COLO668 (cell line): ENCODE results near the gene RASSF1.
"Not testable (repeated sequence)": the region's sequence is repeated elsewhere in the genome, so short reads cannot be mapped to it uniquely, and the experiment has no call there.

Source experiments
- DNase-seq: peaks from one replicate; lab custom pipeline; 2025; ENCODE audit not compliant: unreplicated experiment; lab: John Stamatoyannopoulos, UW

Gene RASSF1

DNA sequence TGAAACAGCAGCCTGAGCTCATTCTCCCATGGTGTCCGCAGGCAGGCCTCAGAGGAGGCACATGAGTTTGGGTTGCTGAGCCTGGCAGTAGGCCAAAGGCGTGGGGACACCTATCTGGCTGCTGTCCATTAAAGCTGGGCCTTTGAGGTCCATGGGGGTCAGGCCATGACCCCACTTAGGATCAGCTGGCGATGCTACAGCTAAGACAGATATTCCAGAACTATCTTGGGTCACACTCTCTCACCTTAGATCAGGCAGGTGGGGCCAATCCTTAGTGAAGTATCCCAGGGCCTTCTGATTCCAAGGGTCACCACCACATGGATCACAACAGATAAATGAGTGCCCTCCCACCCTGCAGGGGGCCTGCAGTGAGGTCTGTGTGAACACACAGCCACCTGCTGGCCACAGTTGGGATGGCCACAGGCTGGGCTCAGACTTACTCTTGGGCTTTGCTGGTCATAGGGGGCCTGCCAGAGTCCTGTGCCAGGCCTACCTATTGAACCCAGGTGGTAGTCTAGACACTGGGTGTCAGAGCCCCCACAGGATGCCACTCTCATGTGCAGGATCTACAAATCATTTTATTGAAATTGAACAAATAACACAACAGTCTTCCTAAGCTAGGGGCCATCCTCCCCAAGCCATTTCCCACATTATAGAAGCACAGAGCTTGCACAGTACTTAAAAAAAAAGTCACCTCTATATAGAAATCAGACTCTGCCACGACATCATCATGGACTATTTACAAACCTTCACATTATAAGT lies 16.1 kb downstream of the RASSF1 start:
- DNase-seq: peak; percentile 65

DNA sequence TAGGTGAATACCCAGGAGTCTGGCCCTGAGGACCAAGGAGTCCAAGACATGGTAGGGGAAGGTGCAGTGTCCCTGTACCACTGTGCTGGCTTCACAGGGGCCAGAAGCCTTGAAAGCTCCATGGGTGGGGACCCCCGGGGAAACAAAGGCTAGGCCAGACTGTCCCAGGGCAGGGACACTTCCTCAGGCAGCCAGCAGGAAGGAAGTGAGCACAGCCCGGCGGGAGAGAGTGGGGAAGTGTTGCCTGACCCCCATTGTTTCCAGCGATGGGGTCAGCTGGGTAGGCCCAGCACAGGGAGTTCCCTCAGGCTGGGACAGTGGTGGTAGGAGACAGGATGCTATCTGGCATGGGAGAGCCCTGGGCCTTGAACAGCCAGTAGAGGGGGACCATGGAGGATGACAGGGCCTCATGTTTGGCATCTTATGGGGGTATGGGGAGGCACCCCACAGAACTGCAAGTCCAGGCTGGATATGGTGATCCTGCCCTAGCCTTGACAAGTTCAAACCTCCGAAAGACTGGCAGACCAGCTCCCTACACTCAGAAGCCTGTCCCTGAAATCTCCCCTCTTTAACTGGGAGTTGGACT lies 16.9 kb downstream of the RASSF1 start:
- DNase-seq: no peak

DNA sequence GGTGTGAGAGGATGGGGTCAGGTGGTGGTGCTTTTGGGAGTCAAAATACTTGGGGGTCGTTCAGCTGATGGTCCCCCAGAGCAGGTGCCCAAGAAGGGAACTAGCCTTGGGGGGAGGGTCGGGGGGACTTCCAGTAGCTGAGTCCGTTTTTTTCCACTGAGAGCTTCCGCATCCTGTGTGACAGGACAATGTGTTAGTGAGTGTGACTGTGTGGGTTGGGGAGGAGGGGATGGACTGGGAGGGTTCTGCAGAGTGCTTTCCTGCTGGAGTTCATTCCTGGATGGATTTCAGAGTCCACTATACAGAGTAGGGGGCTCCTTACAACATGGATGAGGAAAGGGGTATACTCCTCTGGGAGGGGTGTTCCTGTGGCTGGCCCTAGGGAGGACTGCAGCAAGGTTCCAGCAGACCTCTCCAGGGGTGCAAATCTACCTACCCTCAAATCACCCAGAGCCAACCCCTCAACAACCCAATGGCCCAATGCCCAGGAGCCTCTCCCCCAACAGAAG lies 17.5 kb downstream of the RASSF1 start:
- peak; percentile 60 for DNase-seq

DNA sequence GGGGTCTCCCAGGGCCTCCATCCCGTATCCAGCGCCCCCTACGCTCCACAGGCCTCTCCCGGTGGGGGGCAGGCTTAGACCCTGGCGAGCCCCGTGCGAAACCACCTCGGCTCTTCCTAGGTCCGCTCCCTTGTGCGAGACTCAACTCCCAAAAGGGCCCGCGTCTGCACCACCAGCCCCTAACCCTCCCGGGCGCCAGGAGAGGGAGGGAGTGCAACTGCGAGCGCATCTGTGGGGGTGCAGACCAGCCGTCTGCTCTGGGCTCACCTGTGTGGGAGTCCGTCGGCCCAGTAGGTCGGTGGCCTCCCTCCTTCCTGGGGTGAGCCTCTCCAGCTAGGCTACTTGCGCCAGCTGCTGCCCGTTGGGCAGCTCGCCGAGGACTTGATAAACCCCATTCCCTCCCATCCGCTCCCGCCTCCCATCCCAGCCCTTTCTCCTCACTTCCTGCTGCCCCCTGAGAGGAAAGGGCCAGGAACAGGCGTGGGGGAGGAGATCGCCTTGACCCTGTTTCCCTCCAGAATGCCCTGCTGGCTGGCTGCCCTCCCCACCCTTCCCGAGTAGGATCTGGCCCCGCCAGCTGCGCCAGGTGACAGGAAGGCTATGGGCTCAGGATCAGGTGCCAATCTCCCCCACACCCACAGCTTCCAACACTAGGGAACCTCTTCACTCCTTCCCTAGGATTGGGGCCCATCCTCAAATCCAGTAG lies 18.1 kb downstream of the RASSF1 start, which contains the start of gene HYAL2:
Gene HYAL2, minus strand, starts transcription at position 360 of the 706 bp plus-strand sequence. CDS start 2,256 bp downstream, outside the sequence.
- DNase-seq: peak; percentile 78

DNA sequence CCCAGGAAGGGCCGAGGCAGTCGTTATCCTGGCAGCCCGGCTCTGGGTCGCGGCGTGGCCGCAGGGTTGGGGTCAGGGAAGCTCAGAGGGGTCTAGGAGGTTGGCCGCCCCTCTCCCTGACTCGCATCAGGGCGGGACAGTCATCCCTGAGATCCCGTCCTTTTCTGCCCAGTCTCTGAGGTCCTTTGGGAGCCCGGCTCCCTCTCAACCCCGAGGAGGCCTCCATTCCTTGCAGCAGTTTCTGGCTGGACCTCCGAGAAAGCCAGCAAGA lies 18.6 kb downstream of the RASSF1 start:
- DNase-seq: no peak

DNA sequence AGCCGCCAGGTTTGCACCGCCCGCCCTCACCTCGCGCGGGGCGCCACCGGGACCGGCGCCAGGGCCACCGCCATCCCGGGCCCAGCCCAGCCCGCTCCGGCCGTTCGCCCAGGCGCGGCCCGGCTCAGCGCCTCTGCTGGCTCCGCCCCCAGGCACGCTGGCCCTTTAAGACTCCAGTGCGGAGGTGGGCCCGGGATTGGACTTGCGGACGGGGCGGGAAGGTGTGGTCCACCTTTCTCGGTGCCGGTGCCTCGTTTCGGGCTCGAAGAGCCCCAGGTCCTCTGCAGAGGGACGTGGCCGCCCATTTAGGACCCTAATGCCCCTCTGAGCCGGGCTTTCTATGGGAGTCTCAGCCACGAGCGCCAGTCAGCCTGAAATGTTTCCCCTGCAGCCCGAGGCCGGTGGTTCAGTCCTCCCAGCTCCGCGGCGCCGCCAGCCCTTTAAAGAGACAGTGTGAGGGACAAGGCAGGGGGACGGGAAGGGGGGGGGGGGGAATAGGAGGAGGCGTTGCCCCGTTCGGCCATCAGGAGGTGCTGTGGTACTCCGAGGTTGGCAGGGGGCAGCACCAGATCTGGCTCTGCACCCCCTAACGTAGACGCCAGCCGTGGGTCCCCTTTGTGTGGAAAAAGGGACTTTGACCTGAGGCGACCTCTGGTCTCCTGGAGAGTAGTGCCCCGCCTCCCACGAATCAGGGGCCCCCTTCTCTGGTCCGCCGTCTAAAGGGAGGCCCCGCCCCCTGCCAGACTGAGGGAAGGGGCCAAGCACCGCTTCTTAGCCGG lies 19.1 kb downstream of the RASSF1 start:
- peak; percentile 86 for DNase-seq

DNA sequence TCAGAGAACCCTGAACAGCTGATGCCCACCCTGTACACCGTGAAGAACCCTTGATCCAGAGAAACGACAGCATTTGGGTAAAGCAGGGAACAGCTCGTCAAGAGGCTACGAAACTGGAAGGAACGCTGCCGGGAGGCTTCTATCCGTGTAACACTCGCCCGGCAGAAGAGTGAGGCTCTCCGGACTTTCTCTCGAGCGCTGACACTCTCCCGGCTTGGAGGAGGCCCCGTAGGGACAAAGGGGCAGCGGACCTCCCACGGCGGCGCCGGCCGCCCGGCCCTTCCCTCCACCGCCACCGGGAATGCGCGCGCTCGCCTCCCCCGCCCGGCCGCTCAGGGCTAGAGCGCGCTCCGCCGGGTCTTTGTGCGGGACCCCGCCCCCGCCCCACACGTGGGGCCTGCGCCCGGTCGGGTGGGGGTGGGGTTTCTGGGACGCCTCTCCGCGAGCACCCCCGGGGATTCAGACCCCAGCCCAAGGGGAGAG lies 19.7 kb downstream of the RASSF1 start:
- peak; percentile 66 for DNase-seq

DNA sequence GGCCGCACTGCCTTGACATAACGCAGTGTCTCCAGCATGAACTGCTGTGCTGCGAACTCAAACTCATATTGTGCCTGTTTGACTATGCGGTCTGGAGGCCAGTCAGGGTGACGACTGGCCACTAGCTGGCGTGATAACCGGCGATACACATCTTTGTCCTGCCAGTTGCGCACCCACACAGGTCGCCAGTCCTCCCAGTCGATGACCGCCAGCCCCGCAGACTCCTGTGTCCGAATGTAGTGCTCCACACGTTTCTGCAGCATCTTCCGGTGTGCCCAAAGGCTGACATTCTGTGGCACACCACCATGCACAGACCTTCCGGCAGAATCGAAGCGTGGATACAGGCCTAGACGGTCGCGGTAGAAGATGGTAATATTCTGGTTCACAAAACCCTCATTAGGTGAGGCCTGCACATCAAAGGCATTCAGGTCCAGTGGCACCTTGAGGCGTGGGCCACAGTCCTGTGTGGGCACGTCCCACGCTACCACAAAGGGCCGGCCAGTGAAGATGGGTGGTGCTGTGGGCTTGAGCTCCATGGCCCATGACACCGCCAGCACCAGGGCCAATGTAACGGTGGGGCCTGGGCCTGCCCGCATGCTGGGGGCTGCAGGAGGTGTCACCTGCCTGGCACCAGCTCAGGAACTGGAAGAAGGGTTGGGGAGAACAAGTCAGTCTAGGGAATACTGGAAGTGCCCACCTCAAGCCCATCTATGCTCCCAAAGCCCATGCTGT lies 20.6 kb downstream of the RASSF1 start:
- DNase-seq: no peak

DNA sequence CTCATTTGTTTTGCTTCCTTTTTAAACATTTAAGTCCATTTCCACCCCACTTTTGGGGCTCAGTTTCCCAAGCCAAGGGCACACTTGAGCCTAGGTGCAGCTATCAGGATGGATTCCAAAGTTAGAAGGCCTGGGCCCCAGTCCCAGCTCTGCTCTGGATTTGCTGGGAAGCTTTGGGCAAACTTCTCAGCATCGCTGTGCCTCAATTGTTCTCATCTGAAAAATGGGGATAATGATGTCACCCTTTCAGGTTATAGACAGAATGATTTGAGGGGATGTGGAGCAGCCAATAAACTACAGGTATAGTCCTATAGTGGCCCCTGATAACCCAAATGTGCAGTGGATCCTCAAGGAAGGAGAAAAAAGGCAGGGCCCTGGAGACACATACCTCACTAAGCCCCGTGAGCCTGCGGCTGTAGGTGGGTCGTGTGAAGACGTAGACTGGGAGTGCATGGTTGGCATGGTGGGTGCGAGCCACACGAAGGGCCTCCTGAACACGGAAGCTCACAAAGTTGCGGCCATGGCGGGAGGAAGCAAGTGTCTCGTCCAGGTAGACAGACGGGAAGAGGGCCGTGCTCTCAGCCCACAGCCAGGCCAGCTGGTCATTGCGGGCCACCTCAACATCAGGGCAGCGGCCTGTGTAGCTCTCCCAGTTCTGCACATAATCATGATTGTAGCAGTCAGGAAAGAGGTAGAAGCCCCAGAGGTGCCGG lies 21.3 kb downstream of the RASSF1 start:
- DNase-seq: no peak

DNA sequence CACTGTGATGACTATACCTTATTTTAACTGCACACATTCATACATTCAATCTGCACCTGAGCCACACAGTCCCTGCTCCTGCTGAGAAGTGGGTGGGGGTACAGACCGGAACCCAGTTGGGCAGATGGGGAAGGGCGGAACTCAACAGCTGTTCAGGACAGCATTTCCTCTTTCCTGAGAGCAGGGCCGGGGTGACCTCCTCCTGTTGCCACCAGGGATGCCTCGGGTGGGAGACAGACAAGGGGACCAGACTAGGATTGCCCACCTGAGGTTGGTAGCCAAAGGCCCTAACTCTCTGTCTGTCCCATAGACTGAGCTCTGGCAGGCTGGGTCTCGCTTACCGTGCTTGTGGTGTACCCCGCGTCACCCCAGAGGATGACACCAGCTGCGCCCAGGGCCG lies 22.0 kb downstream of the RASSF1 start:
- DNase-seq: no peak

DNA sequence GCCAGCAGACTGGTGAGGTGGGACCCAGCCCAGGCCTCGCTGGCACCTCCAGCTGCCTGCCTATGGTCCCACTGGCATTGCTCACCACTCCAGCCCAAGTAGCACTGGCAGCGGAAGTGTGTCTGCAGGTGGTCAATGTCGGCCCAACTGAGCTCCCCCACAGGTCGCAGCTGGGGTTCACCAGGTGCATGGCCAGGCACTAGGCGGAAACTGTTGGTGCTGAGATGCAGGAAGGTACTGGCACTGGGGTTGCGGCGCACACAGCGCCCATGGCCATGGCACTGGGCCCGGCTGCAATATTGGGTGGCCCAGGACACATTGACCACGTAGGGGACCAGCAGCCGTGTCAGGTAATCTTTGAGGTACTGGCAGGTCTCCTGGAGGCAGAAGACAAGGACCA lies 22.5 kb downstream of the RASSF1 start:
- no peak for DNase-seq

DNA sequence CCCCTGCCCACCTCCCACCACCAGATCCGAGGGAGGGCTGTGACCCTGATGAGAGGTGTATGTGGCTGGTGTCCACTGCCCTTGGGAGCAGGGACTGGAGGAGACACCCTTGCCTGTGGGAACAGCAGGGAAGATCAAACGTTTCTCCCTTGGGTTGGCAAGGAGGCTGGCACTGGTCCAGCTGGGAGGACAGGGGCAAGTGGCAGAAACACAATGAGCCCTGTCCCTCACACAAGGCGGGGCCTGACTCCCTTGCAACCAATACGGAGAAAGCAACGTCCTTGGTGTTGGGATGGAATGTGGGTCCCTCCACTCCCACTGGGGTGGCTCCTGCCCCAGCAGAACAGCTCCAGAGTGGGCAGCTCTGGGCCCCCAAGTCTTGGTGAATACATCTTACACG lies 23.3 kb downstream of the RASSF1 start:
- DNase-seq: peak; percentile 15

DNA sequence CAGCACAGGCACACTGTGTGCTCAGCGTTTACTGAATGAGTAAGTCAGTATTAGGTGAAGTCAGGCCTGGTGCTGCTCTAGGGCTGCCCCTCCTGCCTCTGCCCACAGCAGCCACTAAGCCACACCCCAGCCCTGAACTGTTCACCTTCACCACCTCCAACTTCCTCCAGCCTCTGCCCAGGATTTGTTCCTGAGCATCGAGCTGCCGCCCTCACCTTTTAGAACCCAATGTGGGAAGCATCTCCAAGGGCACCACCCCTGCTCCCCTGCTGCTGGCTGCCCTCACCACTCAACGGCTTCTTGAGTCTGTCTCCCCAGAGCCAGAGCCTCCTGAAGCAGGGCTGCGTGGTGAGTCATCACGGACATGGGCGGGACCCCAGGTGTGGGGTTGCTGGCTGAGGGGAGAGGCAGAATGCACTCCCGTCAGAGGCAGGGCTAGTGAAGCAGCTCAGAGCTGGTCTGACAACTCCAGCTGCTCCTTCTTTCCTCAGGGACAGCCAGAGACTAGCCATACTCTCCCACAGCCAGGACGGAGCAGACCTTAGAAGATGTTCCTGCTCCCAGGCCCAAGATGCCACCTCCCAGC lies 23.9 kb downstream of the RASSF1 start:
- DNase-seq: peak; percentile 32

DNA sequence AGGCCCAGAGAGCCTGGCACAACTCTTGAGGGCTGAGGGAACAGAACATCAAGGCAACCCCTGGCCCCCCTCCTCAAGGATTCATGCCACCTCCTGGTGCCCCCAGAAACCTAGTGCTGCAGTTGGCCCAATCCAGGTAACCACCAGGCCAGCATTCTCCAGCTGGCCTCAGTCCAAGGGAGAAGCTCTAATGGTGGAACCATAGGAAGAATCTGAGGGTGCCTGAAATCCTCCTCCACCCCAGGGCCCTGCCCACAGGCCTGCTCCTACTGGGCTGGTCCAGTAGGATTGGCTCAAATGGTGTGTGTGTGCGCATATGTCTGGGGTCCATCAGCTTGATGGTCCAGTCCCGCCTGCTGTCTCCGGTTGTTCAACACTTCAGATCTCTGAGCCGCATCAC lies 25.8 kb downstream of the RASSF1 start:
- no peak for DNase-seq

DNA sequence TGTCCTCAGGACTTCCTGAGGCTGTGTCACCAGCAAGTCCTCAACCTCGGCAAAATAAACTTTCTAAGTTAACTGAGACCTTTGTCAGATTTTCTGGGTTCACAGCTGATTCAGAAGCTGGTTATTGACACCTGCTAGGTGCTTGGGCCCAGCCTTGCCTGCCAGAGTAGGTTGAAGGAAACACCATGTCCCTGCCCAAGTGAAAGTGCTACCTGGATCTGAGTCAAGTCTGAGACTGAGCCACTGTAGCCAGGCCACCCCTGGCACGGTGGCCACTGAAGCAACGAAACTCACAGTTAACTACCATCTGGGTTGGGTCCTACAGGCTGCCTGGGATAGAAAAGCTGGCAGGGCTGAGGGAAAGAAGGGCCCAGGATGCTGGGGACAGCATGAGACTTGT lies 26.3 kb downstream of the RASSF1 start:
- DNase-seq: no peak

DNA sequence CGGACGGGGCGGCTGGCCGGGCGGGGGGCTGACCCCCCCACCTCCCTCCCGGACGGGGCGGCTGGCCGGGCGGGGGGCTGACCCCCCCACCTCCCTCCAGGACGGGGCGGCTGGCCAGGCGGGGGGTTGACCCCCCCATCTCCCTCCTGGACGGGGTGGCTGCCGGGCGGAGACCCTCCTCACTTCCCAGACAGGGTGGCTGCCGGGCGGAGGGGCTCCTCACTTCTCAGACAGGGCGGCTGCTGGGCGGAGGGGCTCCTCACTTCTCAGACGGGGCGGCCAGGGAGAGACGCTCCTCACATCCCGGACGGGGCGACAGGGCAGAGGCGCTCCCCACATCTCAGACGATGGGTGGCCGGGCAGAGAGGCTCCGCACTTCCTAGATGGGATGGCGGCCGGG lies 28.6 kb downstream of the RASSF1 start:
- not testable (repeated sequence) for DNase-seq

DNA sequence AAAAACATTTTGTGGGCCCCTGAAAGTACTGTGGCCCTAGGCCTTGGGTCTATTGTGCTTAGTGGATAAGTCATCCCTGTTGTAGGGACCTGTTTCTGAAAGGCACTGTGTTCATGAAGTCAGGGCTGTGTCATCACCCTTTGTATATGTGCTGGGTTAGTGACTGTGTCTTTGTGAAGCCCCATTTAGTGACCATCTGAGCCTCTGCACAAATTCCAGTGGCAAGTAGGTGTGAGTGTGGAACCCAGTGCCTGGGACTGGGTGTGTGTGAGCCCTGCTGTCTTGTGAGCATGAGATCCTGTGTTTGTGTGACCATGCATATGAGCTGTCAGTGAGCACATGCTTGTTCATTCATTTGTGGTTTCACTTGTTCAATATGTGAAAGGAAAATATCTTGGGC lies 36.0 kb downstream of the RASSF1 start:
- no peak for DNase-seq

DNA sequence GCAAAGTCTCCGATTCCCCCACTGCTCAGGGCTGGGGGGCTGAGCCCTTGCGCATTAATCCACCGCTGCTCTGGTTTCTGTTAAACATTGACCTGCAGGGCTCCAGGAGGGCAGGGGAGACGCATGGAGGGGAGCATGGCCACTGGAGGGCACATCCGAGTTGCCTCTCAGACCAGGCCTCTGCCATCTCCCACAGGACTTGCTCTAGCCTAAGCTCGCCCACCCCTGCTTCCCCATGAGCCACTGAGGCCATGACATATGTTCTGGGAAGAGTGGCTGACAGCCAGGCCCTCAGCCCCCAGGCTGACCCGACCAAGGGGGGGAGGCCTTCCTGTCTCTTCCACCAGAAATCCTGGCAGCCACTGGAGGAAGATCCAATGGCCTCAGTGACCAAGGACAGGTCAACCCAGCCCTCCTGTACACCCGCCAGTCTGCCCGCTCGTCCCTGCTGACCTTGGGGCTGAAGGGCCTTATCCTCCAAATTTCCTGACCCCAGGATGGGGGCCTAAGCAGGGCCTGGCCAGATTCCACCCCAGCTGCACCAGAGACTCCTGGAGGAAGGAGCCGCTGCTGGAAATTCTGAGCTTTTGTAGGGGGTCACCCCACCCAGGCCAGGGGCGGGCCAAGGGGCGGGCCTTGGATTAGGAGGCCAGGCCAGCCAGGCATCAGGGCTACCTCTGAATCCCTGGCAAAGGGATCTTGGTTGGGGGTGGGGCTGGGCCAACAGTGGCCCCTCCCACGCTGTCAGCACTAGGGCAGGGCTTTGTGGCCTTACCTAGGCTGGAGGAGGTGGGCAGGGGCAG lies 37.4 kb downstream of the RASSF1 start, which contains the start of gene HYAL1:
Gene HYAL1, minus strand, starts transcription at position 562 of the 803 bp plus-strand sequence. CDS start 618 bp downstream, outside the sequence.
- DNase-seq: no peak
